NCI-H2029 (cell line): ENCODE measurements around the gene RABL2B.
"Not testable (repeated sequence)": the region's sequence is repeated elsewhere in the genome, so short reads cannot be mapped to it uniquely, and the experiment has no call there.

Experiments used
- DNase-seq: peaks from one replicate; lab custom pipeline; 2025; lab: John Stamatoyannopoulos, UW

The RABL2B gene

DNA sequence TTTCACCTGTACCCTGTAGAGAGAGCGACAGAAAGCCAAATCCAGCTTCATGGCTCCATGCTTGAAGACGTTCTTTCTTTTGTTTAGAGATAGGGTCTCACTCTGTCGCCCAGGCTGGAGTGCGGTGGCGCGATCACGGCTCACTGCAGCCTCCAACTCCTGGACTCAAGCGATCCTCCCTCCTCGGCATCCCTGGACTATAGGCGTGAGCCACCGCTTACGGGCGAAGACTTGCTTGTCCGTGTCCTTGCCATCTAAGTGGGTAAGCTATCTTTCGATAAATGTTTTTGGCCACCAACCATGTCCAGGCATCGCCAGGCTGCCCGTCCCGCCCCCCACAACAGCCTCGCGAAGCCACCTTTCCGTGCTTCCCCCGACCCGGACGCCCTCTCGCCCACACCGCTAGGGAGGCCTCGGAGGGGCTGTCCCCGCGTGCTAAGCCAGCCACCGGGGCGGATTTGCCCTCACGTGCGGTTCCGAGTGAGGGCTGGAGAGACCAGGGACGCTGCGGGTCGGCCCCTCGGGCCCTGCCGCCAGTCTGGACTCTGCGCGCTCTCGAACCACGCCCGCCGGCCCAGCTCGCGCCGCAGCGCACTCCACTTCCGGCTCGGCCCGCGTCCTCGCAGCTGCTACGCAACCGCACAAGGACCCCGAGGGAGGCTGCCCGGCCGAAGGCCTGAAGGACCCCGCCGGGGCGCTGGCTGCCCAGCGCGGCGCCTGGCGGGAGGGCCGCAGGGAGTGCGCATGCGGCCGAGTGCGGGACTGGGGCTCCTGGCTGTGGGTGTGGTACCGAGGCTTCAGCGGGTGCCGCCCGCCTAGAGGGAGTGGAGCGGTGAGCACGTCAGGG, at the start of gene RABL2B:
Gene RABL2B (minus strand): TSS at position 604 of the 847 bp plus-strand sequence. CDS start 1,342 bp downstream, outside the sequence.
- DNase-seq: peak; percentile 61

DNA sequence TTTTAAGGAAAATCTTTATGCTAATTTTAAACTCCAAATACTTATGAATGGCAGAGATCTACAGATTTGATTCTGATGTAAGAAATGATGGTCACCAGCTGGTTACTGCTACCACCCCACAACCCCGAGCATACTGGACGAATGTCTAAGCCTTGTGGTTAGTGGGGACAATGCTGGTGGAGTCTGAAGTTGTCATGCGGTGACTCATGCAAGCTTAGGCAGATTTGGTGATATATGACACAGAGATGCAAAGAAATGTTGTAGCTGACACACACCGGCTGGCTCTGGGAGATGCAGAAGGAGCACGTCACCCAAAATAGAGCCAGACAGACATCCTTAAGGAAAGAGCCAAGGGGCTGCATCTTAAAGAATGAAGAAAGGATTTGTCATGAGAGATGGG, 3.5 kb upstream of the RABL2B start:
- DNase-seq: not testable (repeated sequence)

DNA sequence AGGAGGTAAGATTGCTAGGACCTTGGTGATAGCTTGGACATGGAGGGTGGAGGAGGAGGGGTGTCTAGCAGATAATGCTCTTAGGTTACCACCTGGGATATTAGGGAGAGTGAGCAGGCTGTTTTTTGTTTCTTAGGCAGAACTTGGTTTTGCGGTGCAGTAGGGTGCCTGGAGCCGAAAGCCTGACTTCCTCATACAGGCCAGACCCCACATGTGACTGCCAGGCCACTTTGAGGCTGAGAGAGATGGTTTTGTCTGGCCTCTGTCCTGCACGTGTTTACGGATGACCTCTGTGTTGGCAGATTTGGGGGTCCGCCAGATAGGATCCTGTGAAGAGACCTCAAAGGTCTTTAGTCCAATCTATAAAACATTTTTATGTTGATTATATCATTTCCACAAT, 1.9 kb upstream of the RABL2B start:
- DNase-seq: not testable (repeated sequence)

GRCh38 chr22:50783880-50784276, 442 bp upstream of the RABL2B start:
- not testable (repeated sequence) for DNase-seq

DNA sequence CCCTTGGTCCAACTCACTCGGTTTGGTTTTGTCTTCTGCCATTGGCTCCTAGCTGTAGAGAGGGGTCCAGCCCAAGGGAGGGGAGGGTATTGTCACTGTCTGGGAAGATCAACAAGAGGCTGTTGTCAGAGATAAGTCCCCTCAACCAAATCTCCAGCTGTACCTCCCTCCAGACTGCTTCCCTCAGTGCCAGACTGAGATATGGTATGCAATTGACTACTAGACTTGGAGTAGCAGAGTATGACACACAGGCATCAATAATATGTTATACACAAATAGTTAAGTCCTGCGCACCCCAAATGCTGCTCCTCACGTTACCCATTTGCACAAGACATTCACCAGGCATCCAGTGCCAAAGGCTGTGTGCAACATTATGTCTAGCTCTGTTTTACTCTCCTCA, 1.2 kb downstream of the RABL2B start:
- not testable (repeated sequence) for DNase-seq

GRCh38 chr22:50780244-50780643, 3.2 kb downstream of the RABL2B start:
- DNase-seq: not testable (repeated sequence)

DNA sequence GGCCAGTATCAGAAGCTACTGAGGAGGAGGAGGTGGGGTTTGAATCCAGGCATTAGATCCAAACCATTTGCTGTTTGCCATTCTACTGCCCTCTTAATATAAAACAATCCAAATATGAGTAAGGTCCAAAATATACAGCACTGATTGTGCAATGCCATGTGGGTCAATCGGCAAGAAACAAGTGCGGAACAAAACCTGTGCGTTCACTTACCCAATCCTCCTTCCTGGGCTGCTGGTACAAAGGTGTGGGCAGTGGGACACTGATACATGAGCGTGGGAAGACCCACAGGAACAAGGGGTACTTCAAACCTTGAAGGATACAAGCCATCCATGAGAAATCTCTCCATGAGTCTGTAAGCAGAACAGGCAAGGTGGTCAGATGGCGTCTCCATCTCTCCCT, 5.8 kb downstream of the RABL2B start:
- DNase-seq: not testable (repeated sequence)

DNA sequence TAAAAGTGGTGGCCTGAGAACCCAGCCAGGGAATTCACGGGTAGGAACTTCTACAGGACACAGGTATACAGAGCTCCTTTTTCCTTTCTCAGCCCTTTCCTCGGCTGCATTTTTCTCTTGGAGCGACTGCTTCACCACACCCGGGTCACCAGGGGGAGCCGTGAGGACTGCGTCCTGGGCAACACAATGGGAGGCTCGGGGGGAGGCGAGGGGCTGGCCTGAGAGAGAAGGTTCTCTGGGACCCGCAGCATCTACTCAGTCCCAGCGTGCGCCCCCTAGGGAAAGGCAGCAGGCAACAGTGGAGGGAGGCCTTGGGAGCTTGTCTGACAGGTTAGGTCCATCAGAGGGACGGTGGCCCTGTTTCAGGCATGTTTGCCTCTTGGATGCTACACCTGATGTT, 8.3 kb downstream of the RABL2B start:
- not testable (repeated sequence) for DNase-seq

DNA sequence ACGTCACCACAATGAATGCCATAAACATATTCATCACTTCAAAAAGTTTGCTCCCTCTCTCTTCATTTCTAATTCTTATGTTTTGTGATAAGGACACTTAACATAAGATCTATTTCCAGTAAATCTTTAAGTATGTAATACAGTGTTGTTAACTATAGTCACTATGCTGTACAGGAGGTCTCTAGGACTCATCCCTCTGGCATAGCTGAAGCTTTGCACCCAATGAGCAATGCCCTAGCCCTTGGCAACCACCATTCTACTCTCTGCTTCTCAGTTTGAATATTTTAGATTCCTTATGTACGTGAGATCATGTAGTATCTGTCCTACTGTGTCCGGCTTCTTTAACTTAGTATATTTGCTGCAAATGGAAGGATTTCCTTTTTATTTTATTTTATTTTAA, 19.1 kb downstream of the RABL2B start:
- not testable (repeated sequence) for DNase-seq

- not testable (repeated sequence) for DNase-seq
Observed at GRCh38 chr22:50761829-50762228, 21.6 kb downstream of the RABL2B start.

GRCh38 chr22:50759597-50760341, 23.7 kb downstream of the RABL2B start:
- not testable (repeated sequence) for DNase-seq

DNA sequence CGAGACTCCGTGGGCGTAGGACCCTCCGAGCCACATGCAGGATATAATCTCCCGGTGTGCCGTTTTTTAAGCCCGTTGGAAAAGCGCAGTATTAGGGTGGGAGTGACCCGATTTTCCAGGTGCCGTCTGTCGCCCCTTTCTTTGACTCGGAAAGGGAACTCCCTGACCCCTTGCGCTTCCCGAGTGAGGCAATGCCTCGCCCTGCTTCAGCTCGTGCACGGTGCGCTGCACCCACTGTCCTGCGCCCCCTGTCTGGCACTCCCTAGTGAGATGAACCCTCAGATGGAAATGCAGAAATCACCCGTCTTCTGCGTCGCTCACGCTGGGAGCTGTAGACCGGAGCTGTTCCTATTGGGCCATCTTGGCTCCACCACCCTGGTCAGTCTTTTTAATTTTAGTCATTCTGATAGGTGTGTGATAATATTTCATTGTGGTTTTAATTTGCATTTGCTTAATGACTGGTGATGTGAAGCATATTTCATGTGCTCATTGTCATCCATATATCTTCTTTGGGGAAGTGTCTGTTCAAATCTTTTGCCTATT, 26.4 kb downstream of the RABL2B start:
- DNase-seq: not testable (repeated sequence)

GRCh38 chr22:50756406-50756805, 27.0 kb downstream of the RABL2B start:
- DNase-seq: not testable (repeated sequence)

GRCh38 chr22:50755251-50755650, 28.2 kb downstream of the RABL2B start:
- not testable (repeated sequence) for DNase-seq

DNA sequence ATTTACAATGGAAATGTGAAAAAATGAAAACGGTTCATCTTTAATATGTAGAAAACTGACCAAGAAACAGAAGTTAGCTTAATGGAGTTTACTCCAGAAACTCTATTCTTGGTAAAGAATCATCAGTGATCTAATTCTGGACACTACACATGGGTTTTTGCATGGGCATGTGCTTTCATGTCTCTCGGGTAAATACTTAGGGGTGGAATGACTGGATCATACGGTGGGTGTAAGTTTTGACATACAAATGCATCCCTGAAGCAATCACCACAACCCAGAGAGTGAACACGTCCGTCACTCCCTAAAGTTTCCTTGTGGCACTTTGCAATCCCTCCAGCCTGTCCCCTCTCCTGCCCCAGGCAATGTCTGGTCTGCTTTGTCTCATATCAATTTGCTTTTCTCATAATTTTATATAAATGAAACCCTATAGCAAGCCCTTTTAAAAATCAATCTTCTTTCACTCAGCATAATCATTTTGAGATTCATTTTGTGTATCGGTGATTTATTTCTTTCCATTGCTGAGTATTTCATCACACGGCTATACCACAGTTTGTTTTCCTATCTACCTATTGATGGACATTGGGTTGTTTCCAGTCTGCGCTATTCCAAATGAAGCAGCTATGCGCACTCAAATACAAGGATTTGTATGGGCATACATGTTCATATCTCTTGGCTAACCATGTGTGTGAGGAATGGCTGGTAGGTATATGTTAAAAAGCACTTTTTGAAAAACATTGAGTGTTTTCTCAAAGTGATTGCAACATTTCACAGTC, 33.9 kb downstream of the RABL2B start:
- DNase-seq: not testable (repeated sequence)

- DNase-seq: not testable (repeated sequence)
Observed at GRCh38 chr22:50748630-50749029, 34.8 kb downstream of the RABL2B start.

GRCh38 chr22:50747521-50747920, 35.9 kb downstream of the RABL2B start:
- DNase-seq: not testable (repeated sequence)

GRCh38 chr22:50744424-50744823, 39.0 kb downstream of the RABL2B start:
- not testable (repeated sequence) for DNase-seq

DNA sequence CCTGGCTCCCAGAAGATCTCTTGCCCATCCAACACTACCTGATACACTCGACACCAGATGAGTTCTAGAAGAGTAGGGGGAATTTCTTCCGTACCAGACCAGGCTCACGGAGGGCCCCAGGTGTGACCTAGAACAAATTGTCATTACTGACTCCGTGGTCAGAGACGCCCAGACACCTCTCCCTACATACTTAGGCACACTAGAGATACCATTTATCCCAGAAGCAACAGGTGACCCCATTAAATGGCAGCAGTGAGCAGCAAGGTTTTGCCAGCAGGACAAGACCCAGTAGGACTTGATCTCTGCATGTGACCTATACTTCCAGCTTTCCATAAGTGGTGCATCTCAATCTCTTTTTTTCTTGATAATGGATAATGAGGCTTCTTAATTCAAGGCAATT, 42.7 kb downstream of the RABL2B start:
- not testable (repeated sequence) for DNase-seq

GRCh38 chr22:50739894-50740293, 43.5 kb downstream of the RABL2B start:
- no peak for DNase-seq

GRCh38 chr22:50739279-50739691, 44.2 kb downstream of the RABL2B start:
- DNase-seq: no peak
